ENCODE results near the gene SULT1A2. TPM values are rescaled to one million over a fixed set of nuclear protein-coding genes. Genes with fewer than 3 reads are reported as not detected.
A peak's percentile ranks its signal among the peaks of the same experiment; 100 is the strongest.

The SULT1A2 gene
- total and polyA plus RNA-seq, 2 of the 13 experiments (the other 11 are each of a cell fraction or from before 2014, with no cell fraction given): 33.0 to 34.2 TPM

- TF ChIP-seq, protein P1, sequence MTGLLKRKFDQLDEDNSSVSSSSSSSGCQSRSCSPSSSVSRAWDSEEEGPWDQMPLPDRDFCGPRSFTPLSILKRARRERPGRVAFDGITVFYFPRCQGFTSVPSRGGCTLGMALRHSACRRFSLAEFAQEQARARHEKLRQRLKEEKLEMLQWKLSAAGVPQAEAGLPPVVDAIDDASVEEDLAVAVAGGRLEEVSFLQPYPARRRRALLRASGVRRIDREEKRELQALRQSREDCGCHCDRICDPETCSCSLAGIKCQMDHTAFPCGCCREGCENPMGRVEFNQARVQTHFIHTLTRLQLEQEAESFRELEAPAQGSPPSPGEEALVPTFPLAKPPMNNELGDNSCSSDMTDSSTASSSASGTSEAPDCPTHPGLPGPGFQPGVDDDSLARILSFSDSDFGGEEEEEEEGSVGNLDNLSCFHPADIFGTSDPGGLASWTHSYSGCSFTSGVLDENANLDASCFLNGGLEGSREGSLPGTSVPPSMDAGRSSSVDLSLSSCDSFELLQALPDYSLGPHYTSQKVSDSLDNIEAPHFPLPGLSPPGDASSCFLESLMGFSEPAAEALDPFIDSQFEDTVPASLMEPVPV (CRISPR knock-in tag; IDR thresholded peaks at IDR 0.05): no peak
- TF ChIP-seq ZNF660 (CRISPR knock-in tag; IDR thresholded peaks at IDR 0.05; ENCODE audit: borderline replicate concordance, low read depth): no peak
- no peak for TF ChIP-seq WIZ (CRISPR knock-in tag; IDR thresholded peaks at IDR 0.05)
- no peak for TF ChIP-seq SATB2 (CRISPR knock-in tag; IDR thresholded peaks at IDR 0.05)
- TF ChIP-seq TEAD3 (CRISPR knock-in tag; optimal IDR thresholded peaks at IDR 0.05; ENCODE audit: borderline replicate concordance): peak; percentile 83
- peak; percentile 63 for TF ChIP-seq MED1 (CRISPR knock-in tag; IDR thresholded peaks at IDR 0.05)
- peak; percentile 36; the same call in 1 of the 2 replicates for TF ChIP-seq KAT7 (CRISPR knock-in tag; IDR thresholded peaks at IDR 0.05; ENCODE audit: borderline replicate concordance)
- TF ChIP-seq ZSCAN25 (CRISPR knock-in tag; IDR thresholded peaks at IDR 0.05): peak; percentile 83
- no peak for TF ChIP-seq PRDM4 (CRISPR knock-in tag; IDR thresholded peaks at IDR 0.05; ENCODE audit: borderline replicate concordance)
- TF ChIP-seq ELF4 (CRISPR knock-in tag; IDR thresholded peaks at IDR 0.05; ENCODE audit: borderline replicate concordance): 0 out of 2 replicates have a peak, but pooled peaks have one; percentile 57
- TF ChIP-seq, protein P2, sequence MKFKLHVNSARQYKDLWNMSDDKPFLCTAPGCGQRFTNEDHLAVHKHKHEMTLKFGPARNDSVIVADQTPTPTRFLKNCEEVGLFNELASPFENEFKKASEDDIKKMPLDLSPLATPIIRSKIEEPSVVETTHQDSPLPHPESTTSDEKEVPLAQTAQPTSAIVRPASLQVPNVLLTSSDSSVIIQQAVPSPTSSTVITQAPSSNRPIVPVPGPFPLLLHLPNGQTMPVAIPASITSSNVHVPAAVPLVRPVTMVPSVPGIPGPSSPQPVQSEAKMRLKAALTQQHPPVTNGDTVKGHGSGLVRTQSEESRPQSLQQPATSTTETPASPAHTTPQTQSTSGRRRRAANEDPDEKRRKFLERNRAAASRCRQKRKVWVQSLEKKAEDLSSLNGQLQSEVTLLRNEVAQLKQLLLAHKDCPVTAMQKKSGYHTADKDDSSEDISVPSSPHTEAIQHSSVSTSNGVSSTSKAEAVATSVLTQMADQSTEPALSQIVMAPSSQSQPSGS (CRISPR knock-in tag; IDR thresholded peaks at IDR 0.05): no peak
- no peak for TF ChIP-seq ZNF672 (CRISPR knock-in tag; IDR thresholded peaks at IDR 0.05)
- TF ChIP-seq NPAS2 (CRISPR knock-in tag; IDR thresholded peaks at IDR 0.05; ENCODE audit: borderline replicate concordance): no peak
- TF ChIP-seq ZNF124 (CRISPR knock-in tag; IDR thresholded peaks at IDR 0.05): peak; percentile 69; the same call in 1 of the 2 replicates
- TF ChIP-seq HNRNPUL1 (IDR thresholded peaks at IDR 0.05; ENCODE audit: low read depth, low read length): no peak
- peak; percentile 23; the same call in 1 of the 2 replicates for TF ChIP-seq ZNF557 (CRISPR knock-in tag; IDR thresholded peaks at IDR 0.05)
- TF ChIP-seq THAP8 (CRISPR knock-in tag; IDR thresholded peaks at IDR 0.05; ENCODE audit: borderline replicate concordance): no peak
- no peak for TF ChIP-seq ZNF383 (CRISPR knock-in tag; IDR thresholded peaks at IDR 0.05; ENCODE audit: borderline replicate concordance)
- no peak for TF ChIP-seq ZNF333 (CRISPR knock-in tag; IDR thresholded peaks at IDR 0.05; ENCODE audit: borderline replicate concordance)
Measured at GRCh38 chr16:28609631-28610594, 13.1 kb upstream of the SULT1A2 start, which contains the start of gene SULT1A1 (continued).
